Right lung (tissue), 10 donors: ENCODE measurements around the gene GPR162. TPM values are rescaled to one million over a fixed set of nuclear protein-coding genes. Genes with fewer than 3 reads are reported as not detected.

Experiments
- DNase-seq, 2 donors: peaks; one replicate each; pipeline ENCODE4 v3.0.0-alpha.2; 2013
- long read RNA-seq, 8 donors: transcript quantifications; one replicate each; lab custom pipeline, GENCODE V29; 2026
- polyA plus RNA-seq, 5 donors: library from polyadenylated mRNA; unstranded; fragments of 120-200 nt; gene quantifications; one replicate each; pipeline versions ENCODE4 v1.2.1 to v1.2.3, GENCODE V29; 2013; ENCODE audit warnings: inconsistent platforms in 1 of 5, low replicate concordance in 1 of 5; ENCODE audit not compliant: insufficient read length in 5 of 5, insufficient read depth in 1 of 5

GPR162 gene
- polyA plus RNA-seq, result 10 to 100 TPM in 4 of 5 donors, 1 to 10 TPM in 1; 7.1 to 17.0 (median 12.1) TPM
- long read RNA-seq, donor 1, result 0 reads
- long read RNA-seq, donor 2, result 0 reads
- long read RNA-seq, donor 3, result 0 reads
- long read RNA-seq, donor 4, partial matches to known transcripts, result 0 of 2 reads
- long read RNA-seq, donor 4, other reads (novel, unspliced or antisense), result 0 of 2 reads
- long read RNA-seq, donor 5, result 0 reads
- long read RNA-seq, donor 6, partial matches to known transcripts, result 0 of 5 reads
- long read RNA-seq, donor 6, other reads (novel, unspliced or antisense), result 0 of 5 reads
- long read RNA-seq, donor 7, partial matches to known transcripts, result 0 of 1 reads
- long read RNA-seq, donor 7, other reads (novel, unspliced or antisense), result 0 of 1 reads
- long read RNA-seq, donor 8, result 0 reads

- DNase-seq, result peak; percentile 67 to 81
Measured at GRCh38 chr12:6821591-6822425, at the start of gene GPR162. Gene GPR162 (plus strand): TSS chr12:6821821. CDS start chr12:6823899, 2,078 bp downstream.

- DNase-seq, result no peak
Measured at GRCh38 chr12:6772331-6772695, 49.3 kb upstream of the GPR162 start, which contains the start of gene LAG3. Gene LAG3 (plus strand): TSS chr12:6772520. CDS start chr12:6772853, 333 bp downstream.

- no peak for DNase-seq
Measured at GRCh38 chr12:6772726-6773589, 48.7 kb upstream of the GPR162 start.

GRCh38 chr12:6773590-6774351, 47.9 kb upstream of the GPR162 start:
- no peak for DNase-seq

GRCh38 chr12:6774499-6775062, 47.0 kb upstream of the GPR162 start:
- DNase-seq, result no peak

GRCh38 chr12:6775185-6776174, 46.1 kb upstream of the GPR162 start:
- no peak for DNase-seq

- DNase-seq, result no peak
Measured at GRCh38 chr12:6777386-6777785, 44.2 kb upstream of the GPR162 start.

- DNase-seq, result no peak
Measured at GRCh38 chr12:6778217-6778573, 43.4 kb upstream of the GPR162 start.

GRCh38 chr12:6778574-6779550, 42.8 kb upstream of the GPR162 start:
- DNase-seq, result peak; percentile 90 to 94

GRCh38 chr12:6779708-6780432, 41.8 kb upstream of the GPR162 start:
- DNase-seq, result no peak

GRCh38 chr12:6780573-6780972, 41.0 kb upstream of the GPR162 start:
- no peak for DNase-seq

GRCh38 chr12:6782119-6782518, 39.5 kb upstream of the GPR162 start:
- no peak for DNase-seq

- no peak for DNase-seq
Measured at GRCh38 chr12:6782850-6783566, 38.6 kb upstream of the GPR162 start.

GRCh38 chr12:6783828-6784227, 37.8 kb upstream of the GPR162 start:
- DNase-seq, result no peak

GRCh38 chr12:6784296-6784695, 37.3 kb upstream of the GPR162 start:
- DNase-seq, result no peak

GRCh38 chr12:6784761-6785160, 36.9 kb upstream of the GPR162 start:
- DNase-seq, result no peak
